Activated T-helper 1 cell treated with anti-CD3 and anti-CD28 coated beads, Interleukin-12 subunit alpha, Interleukin-12 subunit beta, Interleukin-2, Interleukin-4 antibody, amounts not matched to agents 30 ng/mL and 10 ng/mL and 1 ng/mL, durations not matched to agents 14 hours and 24 hours and 36 hours (primary cell): ENCODE data around the gene STAT5A. TPM values are rescaled to one million over a fixed set of nuclear protein-coding genes. Genes with fewer than 3 reads are reported as not detected.

ENCODE experiments used
- DNase-seq: peaks from one replicate; pipeline ENCODE4 v3.0.0; 2021; ENCODE audit warnings: low spot score
- H3K27ac Mint-ChIP-seq: one replicate; pipeline ENCODE4 v1.8.0; 2021; ENCODE audit warnings: mild to moderate bottlenecking, mixed read lengths
- H3K27me3 Mint-ChIP-seq: one replicate; pipeline ENCODE4 v1.8.0; 2022; ENCODE audit warnings: mild to moderate bottlenecking, moderate library complexity, mixed read lengths; ENCODE audit not compliant: insufficient read depth
- H3K36me3 Mint-ChIP-seq: one replicate; pipeline ENCODE4 v1.8.0; 2021; ENCODE audit warnings: low read depth, mixed read lengths
- H3K4me1 Mint-ChIP-seq: one replicate; pipeline ENCODE4 v1.8.0; 2021; ENCODE audit warnings: low read depth, mixed read lengths
- H3K4me3 Mint-ChIP-seq: one replicate; pipeline ENCODE4 v1.8.0; 2021; ENCODE audit warnings: mild to moderate bottlenecking, moderate library complexity, mixed read lengths
- H3K9me3 Mint-ChIP-seq: one replicate; pipeline ENCODE4 v1.8.0; 2021; ENCODE audit warnings: mixed read lengths
- intact Hi-C: fragments of 100-400 bp; cut with micrococcal nuclease; formaldehyde crosslinking; loops from one replicate; pipeline ENCODE4 v1.15.1; 2024
- total RNA-seq: library from RNA; stranded (reverse); gene quantifications from 2 replicates; pipeline ENCODE4 v1.2.3, GENCODE V29; 2022

Gene STAT5A
- total RNA-seq, 1 donor from 2014 or later = 381 TPM

- Mint-ChIP-seq H3K4me3 (no peak overlapping the region), H3K27ac (peak overlapping the region; percentile 44), H3K27me3 (no peaks in the 10 kb centered on the region), H3K4me1 (peaks cover 74% of the 10 kb centered on the region), H3K9me3 (no peaks in the 10 kb centered on the region), H3K36me3 (peaks cover 77% of the 10 kb centered on the region)
- intact Hi-C loops = no loop called here
- no peak for DNase-seq
These were observed 20.1 kb downstream of the STAT5A start for GRCh38 chr17:42308446-42308845.

DNA sequence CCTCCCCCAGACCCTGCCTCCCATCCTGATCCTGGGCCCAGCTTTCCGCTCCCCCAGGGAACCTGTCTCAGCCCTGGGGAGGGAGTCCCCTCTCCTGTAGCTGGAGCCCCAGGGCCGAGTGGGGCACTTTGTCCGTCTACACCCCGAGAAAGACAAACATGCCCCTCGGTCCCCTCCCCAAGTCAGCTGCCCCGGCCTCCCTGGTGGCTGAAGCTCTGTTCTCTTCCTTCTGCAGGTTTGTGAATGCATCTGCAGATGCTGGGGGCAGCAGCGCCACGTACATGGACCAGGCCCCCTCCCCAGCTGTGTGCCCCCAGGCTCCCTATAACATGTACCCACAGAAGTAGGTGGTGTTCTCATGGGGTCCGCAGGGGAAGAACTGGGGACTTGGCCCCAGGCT is 20.8 kb downstream of the STAT5A start:
- Mint-ChIP-seq H3K9me3 (no peaks in the 10 kb centered on the region), H3K36me3 (peaks cover 75% of the 10 kb centered on the region), H3K4me1 (peaks cover 74% of the 10 kb centered on the region), H3K4me3 (no peak overlapping the region), H3K27me3 (no peaks in the 10 kb centered on the region), H3K27ac (peak overlapping the region; percentile 8)
- DNase-seq = no peak
- intact Hi-C loops = no loop called here

- H3K4me1 Mint-ChIP-seq = peaks cover 70% of the 10 kb centered on the region
- peaks cover 67% of the 10 kb centered on the region for H3K36me3 Mint-ChIP-seq
- intact Hi-C loops = no loop called here
- H3K4me3 Mint-ChIP-seq = no peak overlapping the region
- H3K27ac Mint-ChIP-seq = peak overlapping the region; percentile 86
- no peaks in the 10 kb centered on the region for H3K27me3 Mint-ChIP-seq
- H3K9me3 Mint-ChIP-seq = no peaks in the 10 kb centered on the region
- no peak for DNase-seq
These were observed 21.9 kb downstream of the STAT5A start for GRCh38 chr17:42309986-42310786.

- intact Hi-C loops = no loop called here
- DNase-seq = no peak
- Mint-ChIP-seq H3K27ac (peak overlapping the region; percentile 86), H3K27me3 (no peaks in the 10 kb centered on the region), H3K4me1 (peaks cover 76% of the 10 kb centered on the region), H3K36me3 (peaks cover 73% of the 10 kb centered on the region), H3K9me3 (no peaks in the 10 kb centered on the region), H3K4me3 (peak overlapping the region; percentile 81)
These were observed 22.5 kb downstream of the STAT5A start for GRCh38 chr17:42310787-42311215.

GRCh38 chr17:42311240-42312034 is 23.1 kb downstream of the STAT5A start:
- Mint-ChIP-seq H3K4me3 (peak overlapping the region; percentile 81), H3K27ac (peak overlapping the region; percentile 86), H3K27me3 (no peaks in the 10 kb centered on the region), H3K36me3 (peaks cover 67% of the 10 kb centered on the region), H3K9me3 (no peaks in the 10 kb centered on the region), H3K4me1 (peaks cover 75% of the 10 kb centered on the region)
- intact Hi-C loops = loop anchor here (1.0 to 2.0 kb wide), 4 partner anchors 11 to 95 kb away; no protein-coding TSS in a partner anchor
- DNase-seq = no peak

- Mint-ChIP-seq H3K9me3 (no peaks in the 10 kb centered on the region), H3K27ac (peak overlapping the region; percentile 86), H3K4me3 (peak overlapping the region; percentile 81), H3K4me1 (peaks cover 80% of the 10 kb centered on the region), H3K36me3 (peaks cover 70% of the 10 kb centered on the region), H3K27me3 (no peaks in the 10 kb centered on the region)
- DNase-seq = no peak
- intact Hi-C loops = loop anchor here (1.0 to 2.0 kb wide), 4 partner anchors 10 to 95 kb away; no protein-coding TSS in a partner anchor
These were observed 23.7 kb downstream of the STAT5A start for GRCh38 chr17:42312035-42312284.

DNA sequence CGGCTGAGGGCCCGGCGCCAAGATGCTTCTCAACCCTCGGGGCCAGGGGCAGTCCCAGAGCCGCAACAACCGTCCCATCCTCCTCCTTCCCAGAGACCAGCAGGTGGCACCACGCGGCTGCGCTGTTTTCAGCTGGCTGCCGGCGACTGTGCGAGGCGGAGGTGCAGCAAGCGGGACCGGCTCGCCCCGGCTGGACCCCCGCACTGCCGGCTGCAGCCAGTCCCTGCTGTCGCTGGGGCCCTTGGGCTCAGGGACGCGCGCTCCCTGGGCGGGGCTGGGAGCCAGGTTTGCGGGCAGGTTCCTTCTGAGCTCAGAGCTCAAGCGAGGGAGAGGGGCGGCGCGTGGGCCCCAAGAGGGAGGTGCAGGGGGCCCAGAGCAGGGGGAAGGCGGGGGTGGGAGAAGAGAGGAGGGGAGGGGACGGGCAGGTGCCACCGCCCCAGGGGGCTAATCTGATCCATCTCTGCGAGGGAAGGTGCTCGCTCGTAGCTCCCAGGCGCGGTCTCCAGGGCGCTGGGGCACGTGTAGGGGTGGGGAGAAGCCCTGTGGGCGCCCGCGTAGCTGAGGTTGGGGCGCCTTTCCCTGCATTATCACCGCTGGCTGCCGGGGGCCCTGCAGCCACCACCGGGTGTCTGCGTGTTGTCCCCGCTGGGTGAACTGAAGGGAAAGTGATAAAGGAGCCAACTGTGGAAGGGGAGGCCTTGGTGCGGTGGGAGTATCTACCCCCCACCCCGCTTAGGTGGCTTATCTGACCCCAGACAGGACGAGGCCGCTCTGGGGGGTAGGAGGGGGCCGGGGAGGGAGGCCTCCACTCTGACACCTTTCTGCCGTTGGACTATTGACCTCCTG is 24.2 kb downstream of the STAT5A start:
- Mint-ChIP-seq H3K4me3 (peak overlapping the region; percentile 81), H3K27me3 (no peaks in the 10 kb centered on the region), H3K27ac (peak overlapping the region; percentile 86), H3K4me1 (peaks cover 86% of the 10 kb centered on the region), H3K36me3 (peaks cover 69% of the 10 kb centered on the region), H3K9me3 (no peaks in the 10 kb centered on the region)
- intact Hi-C loops = loop anchor here (1.0 to 2.0 kb wide), 4 partner anchors 10 to 94 kb away; no protein-coding TSS in a partner anchor
- DNase-seq = peak; percentile 68

- intact Hi-C loops = loop anchor here (2.0 kb wide), 2 partner anchors 91 to 93 kb away; no protein-coding TSS in a partner anchor
- H3K27ac Mint-ChIP-seq = peak overlapping the region; percentile 80
- H3K9me3 Mint-ChIP-seq = no peaks in the 10 kb centered on the region
- peak overlapping the region; percentile 33 for H3K4me3 Mint-ChIP-seq
- H3K27me3 Mint-ChIP-seq = no peaks in the 10 kb centered on the region
- H3K4me1 Mint-ChIP-seq = peaks cover 79% of the 10 kb centered on the region
- peaks cover 63% of the 10 kb centered on the region for H3K36me3 Mint-ChIP-seq
- DNase-seq = no peak
These were observed 25.1 kb downstream of the STAT5A start for GRCh38 chr17:42313389-42313772.

DNA sequence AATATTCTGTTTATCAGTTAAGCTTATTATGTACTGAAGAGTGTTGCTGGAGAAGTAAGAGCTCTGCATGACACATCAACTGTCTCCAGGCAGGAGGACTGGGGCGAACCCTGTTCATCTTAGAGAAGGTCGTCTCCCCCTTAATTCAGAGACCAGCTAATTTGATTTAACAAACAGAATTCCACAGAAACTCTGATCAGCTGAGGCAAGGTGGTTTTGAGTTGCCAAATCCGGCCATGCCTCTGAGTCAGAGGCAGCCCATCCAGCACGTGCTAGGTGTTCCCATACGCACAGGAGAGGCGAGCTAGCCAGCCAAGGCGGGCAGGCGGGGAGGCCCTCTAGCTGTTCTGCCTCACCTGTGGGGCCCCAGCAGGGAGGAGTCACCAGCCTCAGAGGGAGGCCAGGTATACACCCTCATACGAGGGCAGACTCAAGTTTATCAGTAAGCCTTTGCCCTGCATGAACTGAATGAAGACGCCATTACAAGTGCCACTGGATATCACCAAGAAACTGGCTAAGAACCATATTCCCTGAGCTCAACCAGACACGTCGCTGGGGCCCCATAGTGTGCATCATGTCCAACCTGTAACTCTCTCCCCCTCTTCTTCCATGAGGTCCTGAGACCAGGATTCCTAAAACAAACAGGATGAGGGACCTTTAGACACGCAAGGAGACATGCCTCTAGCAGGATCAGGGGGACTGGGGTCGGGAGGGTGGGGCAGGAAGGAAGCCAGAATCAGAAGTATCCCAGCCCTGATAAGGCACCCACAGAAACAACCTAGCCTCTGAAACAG is 25.7 kb downstream of the STAT5A start:
- Mint-ChIP-seq H3K4me3 (peak overlapping the region; percentile 33), H3K27me3 (no peaks in the 10 kb centered on the region), H3K36me3 (peaks cover 62% of the 10 kb centered on the region), H3K4me1 (peaks cover 75% of the 10 kb centered on the region), H3K27ac (peak overlapping the region; percentile 80), H3K9me3 (no peaks in the 10 kb centered on the region)
- intact Hi-C loops = loop anchor here (2.0 kb wide), 2 partner anchors 91 to 93 kb away; no protein-coding TSS in a partner anchor
- no peak for DNase-seq

GRCh38 chr17:42315402-42316156 is 27.3 kb downstream of the STAT5A start:
- no peaks in the 10 kb centered on the region for H3K9me3 Mint-ChIP-seq
- DNase-seq = no peak
- H3K4me3 Mint-ChIP-seq = peak overlapping the region; percentile 23
- H3K27me3 Mint-ChIP-seq = no peaks in the 10 kb centered on the region
- peak overlapping the region; percentile 74 for H3K27ac Mint-ChIP-seq
- intact Hi-C loops = no loop called here
- H3K36me3 Mint-ChIP-seq = peaks cover 57% of the 10 kb centered on the region
- H3K4me1 Mint-ChIP-seq = peaks cover 72% of the 10 kb centered on the region

- intact Hi-C loops = no loop called here
- Mint-ChIP-seq H3K27ac (peak overlapping the region; percentile 63), H3K4me1 (peaks cover 71% of the 10 kb centered on the region), H3K27me3 (no peaks in the 10 kb centered on the region), H3K36me3 (peaks cover 53% of the 10 kb centered on the region), H3K4me3 (no peak overlapping the region), H3K9me3 (no peaks in the 10 kb centered on the region)
- no peak for DNase-seq
These were observed 28.5 kb downstream of the STAT5A start for GRCh38 chr17:42316755-42317154.
